ENCODE data around the gene MTHFSD.

DNA sequence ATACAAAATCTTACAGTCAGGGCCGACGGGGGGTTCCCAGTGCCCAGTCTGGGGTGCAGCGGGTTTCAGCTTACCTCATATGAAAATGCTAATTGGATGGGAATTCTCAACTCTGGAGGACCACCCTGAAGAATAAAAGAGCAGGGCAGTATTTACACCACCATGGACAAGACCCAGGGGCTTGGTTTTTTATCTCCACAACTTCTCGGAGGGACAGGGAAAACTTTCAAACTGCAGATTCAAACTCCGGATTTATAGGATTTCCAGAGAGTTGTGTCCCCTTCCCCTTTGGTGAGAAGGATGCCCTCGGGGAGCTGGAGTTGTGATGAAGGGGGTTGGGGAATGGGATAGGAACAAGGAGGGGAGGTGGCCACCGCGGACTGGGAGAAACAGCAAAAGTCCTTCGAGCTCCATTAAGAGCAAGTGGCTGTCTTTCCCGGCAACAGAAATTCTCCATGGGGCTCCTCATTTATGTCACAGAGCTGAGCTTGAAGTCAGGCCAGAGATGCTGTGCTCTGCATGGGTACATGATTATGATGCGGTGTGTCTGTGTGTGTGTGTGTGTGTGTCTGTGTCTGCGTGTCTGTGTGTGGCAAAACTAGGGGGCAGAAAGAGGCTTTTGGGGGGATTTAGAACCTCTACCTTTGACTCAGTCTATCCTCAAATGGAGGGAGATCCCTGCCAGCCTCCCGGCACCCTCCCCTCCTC, 39.0 kb upstream of the MTHFSD start:
- TF ChIP-seq, protein P1, sequence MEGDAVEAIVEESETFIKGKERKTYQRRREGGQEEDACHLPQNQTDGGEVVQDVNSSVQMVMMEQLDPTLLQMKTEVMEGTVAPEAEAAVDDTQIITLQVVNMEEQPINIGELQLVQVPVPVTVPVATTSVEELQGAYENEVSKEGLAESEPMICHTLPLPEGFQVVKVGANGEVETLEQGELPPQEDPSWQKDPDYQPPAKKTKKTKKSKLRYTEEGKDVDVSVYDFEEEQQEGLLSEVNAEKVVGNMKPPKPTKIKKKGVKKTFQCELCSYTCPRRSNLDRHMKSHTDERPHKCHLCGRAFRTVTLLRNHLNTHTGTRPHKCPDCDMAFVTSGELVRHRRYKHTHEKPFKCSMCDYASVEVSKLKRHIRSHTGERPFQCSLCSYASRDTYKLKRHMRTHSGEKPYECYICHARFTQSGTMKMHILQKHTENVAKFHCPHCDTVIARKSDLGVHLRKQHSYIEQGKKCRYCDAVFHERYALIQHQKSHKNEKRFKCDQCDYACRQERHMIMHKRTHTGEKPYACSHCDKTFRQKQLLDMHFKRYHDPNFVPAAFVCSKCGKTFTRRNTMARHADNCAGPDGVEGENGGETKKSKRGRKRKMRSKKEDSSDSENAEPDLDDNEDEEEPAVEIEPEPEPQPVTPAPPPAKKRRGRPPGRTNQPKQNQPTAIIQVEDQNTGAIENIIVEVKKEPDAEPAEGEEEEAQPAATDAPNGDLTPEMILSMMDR (IDR thresholded peaks at IDR 0.05) = no peak
- no peak for TF ChIP-seq NR2C2 (CRISPR knock-in tag; IDR thresholded peaks at IDR 0.05)
- TF ChIP-seq TEAD1 (CRISPR knock-in tag; IDR thresholded peaks at IDR 0.05) = no peak
- no peak for TF ChIP-seq SMAD3 (CRISPR knock-in tag; IDR thresholded peaks at IDR 0.05; ENCODE audit: borderline replicate concordance)
- TF ChIP-seq NFE2L1 (CRISPR knock-in tag; IDR thresholded peaks at IDR 0.05) = no peak
- no peak for TF ChIP-seq CREM (CRISPR knock-in tag; IDR thresholded peaks at IDR 0.05)
- TF ChIP-seq, protein P2, sequence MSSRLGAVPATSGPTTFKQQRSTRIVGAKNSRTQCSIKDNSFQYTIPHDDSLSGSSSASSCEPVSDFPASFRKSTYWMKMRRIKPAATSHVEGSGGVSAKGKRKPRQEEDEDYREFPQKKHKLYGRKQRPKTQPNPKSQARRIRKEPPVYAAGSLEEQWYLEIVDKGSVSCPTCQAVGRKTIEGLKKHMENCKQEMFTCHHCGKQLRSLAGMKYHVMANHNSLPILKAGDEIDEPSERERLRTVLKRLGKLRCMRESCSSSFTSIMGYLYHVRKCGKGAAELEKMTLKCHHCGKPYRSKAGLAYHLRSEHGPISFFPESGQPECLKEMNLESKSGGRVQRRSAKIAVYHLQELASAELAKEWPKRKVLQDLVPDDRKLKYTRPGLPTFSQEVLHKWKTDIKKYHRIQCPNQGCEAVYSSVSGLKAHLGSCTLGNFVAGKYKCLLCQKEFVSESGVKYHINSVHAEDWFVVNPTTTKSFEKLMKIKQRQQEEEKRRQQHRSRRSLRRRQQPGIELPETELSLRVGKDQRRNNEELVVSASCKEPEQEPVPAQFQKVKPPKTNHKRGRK (CRISPR knock-in tag; IDR thresholded peaks at IDR 0.05; ENCODE audit: borderline replicate concordance) = no peak
- TF ChIP-seq, protein P3, sequence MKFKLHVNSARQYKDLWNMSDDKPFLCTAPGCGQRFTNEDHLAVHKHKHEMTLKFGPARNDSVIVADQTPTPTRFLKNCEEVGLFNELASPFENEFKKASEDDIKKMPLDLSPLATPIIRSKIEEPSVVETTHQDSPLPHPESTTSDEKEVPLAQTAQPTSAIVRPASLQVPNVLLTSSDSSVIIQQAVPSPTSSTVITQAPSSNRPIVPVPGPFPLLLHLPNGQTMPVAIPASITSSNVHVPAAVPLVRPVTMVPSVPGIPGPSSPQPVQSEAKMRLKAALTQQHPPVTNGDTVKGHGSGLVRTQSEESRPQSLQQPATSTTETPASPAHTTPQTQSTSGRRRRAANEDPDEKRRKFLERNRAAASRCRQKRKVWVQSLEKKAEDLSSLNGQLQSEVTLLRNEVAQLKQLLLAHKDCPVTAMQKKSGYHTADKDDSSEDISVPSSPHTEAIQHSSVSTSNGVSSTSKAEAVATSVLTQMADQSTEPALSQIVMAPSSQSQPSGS (CRISPR knock-in tag; IDR thresholded peaks at IDR 0.05; ENCODE audit: borderline replicate concordance, low read depth) = no peak
- no peak for TF ChIP-seq TP53 (CRISPR knock-in tag; IDR thresholded peaks at IDR 0.05)
- TF ChIP-seq JUN (CRISPR knock-in tag; IDR thresholded peaks at IDR 0.05) = no peak
- no peak for TF ChIP-seq TEAD4 (CRISPR knock-in tag; IDR thresholded peaks at IDR 0.05)
- no peak for TF ChIP-seq NR3C1 (CRISPR knock-in tag; conservative IDR thresholded peaks at IDR 0.05; ENCODE audit: low read depth)
- TF ChIP-seq, protein P4, sequence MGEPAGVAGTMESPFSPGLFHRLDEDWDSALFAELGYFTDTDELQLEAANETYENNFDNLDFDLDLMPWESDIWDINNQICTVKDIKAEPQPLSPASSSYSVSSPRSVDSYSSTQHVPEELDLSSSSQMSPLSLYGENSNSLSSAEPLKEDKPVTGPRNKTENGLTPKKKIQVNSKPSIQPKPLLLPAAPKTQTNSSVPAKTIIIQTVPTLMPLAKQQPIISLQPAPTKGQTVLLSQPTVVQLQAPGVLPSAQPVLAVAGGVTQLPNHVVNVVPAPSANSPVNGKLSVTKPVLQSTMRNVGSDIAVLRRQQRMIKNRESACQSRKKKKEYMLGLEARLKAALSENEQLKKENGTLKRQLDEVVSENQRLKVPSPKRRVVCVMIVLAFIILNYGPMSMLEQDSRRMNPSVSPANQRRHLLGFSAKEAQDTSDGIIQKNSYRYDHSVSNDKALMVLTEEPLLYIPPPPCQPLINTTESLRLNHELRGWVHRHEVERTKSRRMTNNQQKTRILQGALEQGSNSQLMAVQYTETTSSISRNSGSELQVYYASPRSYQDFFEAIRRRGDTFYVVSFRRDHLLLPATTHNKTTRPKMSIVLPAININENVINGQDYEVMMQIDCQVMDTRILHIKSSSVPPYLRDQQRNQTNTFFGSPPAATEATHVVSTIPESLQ (CRISPR knock-in tag; IDR thresholded peaks at IDR 0.05) = no peak

Data from WTC11 (cell line).